Endothelial cell of umbilical vein (primary cell): ENCODE measurements around the gene RAB40C.

Experiments
- CTCF ChIP-seq, 2 donors: IDR thresholded peaks; 1 replicate in 1 of 2; 2 replicates in 1 of 2; pipeline ENCODE4 v1.5.1; 2011; ENCODE audit warnings: low read length in 2 of 2, mild to moderate bottlenecking in 2 of 2, moderate library complexity in 2 of 2, control low read depth in 1 of 2, inconsistent platforms in 1 of 2, low read depth in 1 of 2; ENCODE audit not compliant: insufficient read depth in 1 of 2; ENCODE audit errors: extremely low read depth in 1 of 2
- JUN ChIP-seq: IDR thresholded peaks from 2 replicates; pipeline ENCODE4 v1.6.1; 2011; ENCODE audit warnings: borderline replicate concordance, low read depth; ENCODE audit not compliant: insufficient read length, insufficient read depth
- MAX ChIP-seq: IDR thresholded peaks from 2 replicates; pipeline ENCODE4 v1.6.1; 2011; ENCODE audit not compliant: insufficient read depth, insufficient read length
- MYC ChIP-seq: IDR thresholded peaks from one replicate; pipeline ENCODE4 v1.6.1; 2011; ENCODE audit warnings: mild to moderate bottlenecking, low read depth, low read length
- POLR2A ChIP-seq: IDR thresholded peaks from 2 replicates; pipeline ENCODE4 v1.6.1; 2012; ENCODE audit warnings: low read depth, mild to moderate bottlenecking, control low read depth, low read length
- POLR2AphosphoS5 ChIP-seq: IDR thresholded peaks from 2 replicates; pipeline ENCODE4 v1.6.1; 2012; ENCODE audit warnings: low read depth, mild to moderate bottlenecking, control low read depth, low read length, moderate library complexity; ENCODE audit not compliant: insufficient read depth

DNA sequence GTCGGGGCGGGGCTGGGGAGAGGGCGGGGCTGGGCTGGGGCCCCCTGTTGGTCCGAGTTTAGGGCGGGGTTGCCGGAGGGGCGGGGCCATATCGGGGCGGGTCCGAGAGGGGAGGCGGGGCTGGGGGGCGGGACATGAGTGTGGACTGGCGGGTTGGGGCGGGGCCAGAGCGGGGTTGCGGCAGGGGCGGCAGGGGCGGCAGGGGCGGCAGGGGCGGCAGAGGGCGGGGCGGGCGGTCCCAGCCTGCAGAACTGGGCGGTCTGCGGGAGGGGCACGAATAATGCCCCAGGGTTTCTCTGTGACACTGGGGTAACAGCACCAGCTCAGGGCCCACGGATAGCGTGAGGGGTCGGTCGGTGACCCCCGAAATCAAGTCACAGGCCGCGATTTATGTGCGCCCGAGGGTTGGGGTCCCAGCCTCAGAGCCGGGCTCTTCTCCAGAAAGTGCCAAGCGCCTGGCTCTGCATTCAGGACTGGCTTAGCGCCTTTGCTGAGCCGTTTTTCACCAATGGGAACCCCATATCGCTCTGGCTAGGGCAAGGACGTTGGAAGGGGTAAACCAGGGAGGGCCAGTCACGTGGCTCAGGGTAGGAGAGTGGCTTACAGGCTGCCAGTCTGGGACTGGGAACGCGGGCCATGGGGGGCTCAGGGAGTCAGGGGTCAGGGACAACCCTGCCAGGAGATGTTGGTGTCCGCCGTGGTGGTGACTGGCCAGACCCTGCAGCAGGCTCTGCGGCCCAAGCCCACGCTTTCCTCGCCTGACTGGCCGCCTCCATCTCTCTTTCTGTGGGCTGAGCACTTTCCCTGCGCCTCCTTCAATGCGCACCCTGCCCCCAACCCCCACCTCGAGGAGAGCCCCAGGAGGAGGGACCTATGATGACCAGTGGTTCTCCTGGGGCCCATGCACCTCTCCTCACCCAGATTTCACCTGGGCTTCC, 47.5 kb downstream of the RAB40C start:
- TF ChIP-seq POLR2AphosphoS5: no peak
- no peak for TF ChIP-seq CTCF (IDR thresholded peaks at IDR 0.05; ENCODE audit: extremely low read depth in 1 of 2, insufficient read depth in 1 of 2, low read depth in 1 of 2, low read length in 2 of 2)
- TF ChIP-seq MYC: no peak
- TF ChIP-seq POLR2A: no peak
- TF ChIP-seq JUN: no peak
- TF ChIP-seq MAX: no peak
